GM19193 (cell line): ENCODE results near the gene COBL.

Experiments used
- POLR2A ChIP-seq: IDR thresholded peaks from 4 replicates; pipeline ENCODE4 v1.6.1; 2011; ENCODE audit not compliant: insufficient read depth, insufficient read length; ENCODE audit errors: extremely low read depth

The COBL gene

DNA sequence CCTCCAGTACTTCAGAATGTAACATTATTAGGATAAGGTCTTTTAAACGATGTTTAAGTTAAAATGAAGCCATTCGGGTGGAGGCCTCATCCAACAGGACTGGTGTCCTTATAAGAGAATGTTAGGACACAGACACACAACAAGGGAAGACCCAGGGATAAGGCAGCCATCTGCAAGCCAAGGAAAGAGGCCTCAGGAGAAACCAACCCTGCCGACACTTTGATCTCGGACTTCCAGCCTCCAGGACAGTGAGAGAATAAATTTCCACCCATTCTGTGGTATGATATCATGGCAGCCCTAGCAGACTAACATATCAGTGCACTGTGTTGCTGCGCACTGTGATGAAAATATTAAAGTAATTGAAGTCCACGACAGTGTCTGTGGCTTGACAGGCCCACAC, 250.8 kb downstream of the COBL start:
- TF ChIP-seq POLR2A: no peak

DNA sequence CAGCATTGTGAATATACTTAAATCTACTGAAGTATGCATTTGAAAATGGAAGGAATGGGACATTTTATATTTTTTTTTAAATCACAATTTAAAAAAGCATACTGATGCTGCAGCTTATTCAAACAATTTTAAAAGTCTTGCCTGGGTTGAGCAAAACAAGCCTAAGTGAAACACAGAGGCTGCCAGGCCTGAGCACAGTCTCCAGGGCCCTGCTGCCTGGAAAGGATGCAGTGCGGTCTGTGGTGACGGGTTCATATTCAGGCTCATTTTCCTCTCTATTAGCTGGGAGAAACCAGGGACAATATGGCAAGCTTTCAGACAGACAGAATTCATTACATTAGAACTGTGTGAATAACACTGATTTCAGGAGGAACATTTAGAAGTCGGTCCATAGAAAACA, 251.9 kb downstream of the COBL start:
- TF ChIP-seq POLR2A: no peak

DNA sequence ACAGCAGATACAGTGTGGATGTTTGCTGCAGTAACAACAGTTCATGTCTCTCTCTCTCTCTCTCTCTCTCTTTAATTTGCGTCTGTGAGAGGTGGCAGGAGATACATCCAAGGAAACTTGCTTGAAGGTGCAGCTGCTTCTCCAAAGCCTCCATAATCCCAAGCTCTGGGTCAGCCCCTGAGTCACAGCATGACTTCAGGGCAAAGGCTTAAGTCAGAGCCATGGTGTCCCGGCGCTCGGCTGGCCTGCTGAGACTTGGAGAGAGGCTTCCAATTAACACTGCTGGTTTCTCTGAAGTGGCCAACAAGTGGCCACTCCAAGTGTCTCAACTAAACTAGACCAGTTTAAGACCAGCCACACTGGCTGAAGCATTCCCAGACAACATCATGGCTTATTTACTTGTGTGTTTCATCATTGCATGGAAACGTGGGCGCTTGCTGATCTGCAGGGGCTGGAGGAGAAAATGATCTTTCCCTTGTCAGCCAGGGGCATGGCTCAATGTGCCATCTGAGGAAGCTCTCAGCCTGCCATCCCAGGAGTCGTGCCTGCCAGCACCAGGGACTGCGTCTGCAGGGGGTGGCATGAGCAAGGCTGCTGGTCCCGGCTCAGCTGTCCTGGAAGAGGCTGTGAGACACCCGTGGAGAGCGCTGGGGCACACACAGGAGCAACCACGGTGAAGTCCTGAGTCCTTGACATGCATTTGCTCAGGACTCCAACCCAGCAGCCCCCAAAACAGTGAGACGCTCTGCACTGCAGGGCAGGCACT, 254.2 kb downstream of the COBL start:
- TF ChIP-seq POLR2A: no peak

DNA sequence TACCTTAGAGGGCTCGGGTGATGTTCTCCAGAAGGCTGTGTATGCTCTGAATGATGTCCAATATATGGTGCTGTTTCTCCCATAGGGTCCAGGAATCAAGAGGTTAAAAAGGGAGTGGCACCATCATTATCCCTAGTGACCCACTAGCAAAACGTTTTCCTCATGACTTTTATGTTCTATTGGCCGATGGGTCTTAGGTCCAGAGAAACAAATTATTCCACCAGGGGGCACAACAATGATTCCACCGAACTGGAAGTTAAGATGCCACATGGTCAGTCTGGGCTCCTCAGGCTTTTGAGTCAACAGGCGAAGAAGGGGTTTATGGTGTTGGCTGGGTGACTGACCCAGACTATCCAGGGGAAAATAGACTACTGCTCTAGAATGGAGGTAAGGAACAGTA, 256.1 kb downstream of the COBL start:
- no peak for TF ChIP-seq POLR2A

DNA sequence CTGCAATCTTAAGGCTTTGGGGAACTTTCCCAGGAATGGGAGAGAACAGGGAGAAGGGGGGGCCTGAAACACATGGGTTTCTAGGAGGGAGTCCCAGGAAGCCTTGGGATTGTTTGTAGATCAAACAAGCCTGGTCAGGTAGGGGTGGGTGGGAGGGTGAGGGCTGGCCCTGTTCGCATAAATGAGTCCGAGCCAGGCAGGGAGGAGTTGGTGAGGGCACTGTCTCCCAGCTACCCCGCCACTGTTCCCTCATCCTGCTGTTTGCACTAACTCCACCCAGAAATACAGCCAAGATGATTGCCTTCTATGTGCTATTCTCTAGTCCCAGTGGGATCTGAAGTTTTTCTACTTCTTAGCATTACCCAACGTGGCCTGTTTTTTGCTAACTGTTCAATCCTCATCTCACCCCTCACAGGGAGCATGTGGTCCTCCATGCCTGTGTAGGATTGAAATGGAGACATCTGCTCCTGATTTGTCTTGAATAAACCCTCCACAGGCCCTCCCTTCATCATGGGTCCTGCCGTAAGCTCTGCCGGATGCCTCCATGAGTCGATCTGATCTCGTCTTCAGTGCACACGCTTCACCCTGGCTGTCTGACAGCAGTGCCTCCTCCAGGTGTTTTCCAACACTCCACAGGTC, 257.0 kb downstream of the COBL start:
- TF ChIP-seq POLR2A: no peak

DNA sequence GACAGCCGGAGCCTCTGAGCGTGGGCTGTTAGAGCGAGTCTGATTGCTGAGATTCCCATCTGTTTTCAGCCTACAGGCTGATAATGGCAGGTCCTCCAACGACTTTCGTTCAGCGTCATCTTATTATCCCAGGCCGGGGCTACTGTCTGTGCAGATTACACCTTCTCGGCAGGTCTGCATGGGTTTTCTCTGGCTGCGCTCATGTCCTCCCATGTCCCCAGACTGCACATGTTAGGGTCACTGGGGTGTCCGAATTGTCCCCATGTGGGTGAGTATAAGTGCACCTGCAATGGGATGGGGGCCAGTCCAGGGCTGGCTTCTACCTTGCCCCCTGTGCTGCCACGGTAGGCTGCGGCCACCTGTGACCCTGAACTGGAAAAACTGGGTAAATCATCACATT, 257.8 kb downstream of the COBL start:
- no peak for TF ChIP-seq POLR2A

DNA sequence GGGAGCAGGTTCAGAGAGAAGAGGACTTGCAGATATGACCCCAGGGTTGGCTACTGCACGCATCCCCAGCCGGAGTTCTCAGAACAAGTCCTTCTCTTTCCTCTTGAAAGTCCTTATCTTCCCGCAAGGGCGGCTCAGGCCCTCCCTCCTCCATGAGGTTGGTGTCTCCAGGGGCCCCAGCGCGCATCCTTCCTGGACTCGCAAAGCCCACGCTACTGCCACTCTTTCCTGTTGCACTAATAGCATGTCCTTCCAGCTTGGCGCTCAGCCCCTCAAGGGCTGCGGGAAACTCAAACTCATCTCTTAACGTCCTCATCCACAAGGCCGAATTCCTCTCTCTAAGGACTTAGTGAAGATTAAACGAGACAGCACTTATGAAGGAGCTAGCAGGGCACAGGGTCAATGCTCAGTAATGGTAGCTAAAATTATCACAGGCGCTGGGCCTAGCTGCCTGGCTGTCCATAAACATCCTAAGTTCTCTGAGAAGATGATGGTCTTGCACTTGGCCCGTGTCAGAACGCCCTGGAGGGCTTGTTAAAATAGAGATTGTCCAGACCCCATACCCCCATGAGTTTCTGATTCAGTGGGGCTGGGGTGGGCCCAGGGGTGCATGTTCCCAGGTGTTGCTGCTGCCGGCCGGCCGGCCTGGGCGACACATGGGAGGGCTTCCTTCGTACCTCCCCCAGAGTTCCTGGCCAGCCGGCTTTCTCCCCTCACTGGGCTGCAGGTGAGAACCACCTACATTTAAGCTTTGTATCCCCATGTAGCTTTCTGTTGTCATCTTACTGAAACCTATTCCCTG, 261.4 kb downstream of the COBL start:
- no peak for TF ChIP-seq POLR2A

DNA sequence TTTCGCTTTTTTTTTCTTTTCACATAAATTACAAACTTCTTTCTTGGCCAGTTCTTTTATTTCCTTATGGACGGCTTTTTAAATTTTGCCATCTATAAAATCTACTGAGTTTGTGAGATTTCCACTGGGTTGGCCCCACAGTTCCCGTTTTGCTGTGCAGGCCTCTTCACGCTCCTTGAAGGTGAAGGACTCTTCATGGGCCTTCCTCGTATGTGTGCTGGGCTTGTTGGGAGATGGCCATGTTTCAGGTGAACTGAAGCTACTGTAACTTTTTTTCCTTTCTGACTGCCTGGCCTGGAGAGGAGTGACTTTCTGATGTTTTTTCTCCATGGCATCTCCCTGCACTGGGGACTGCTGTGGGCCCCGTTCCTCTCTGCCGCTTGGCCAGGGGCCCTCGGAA, 262.4 kb downstream of the COBL start:
- TF ChIP-seq POLR2A: no peak

DNA sequence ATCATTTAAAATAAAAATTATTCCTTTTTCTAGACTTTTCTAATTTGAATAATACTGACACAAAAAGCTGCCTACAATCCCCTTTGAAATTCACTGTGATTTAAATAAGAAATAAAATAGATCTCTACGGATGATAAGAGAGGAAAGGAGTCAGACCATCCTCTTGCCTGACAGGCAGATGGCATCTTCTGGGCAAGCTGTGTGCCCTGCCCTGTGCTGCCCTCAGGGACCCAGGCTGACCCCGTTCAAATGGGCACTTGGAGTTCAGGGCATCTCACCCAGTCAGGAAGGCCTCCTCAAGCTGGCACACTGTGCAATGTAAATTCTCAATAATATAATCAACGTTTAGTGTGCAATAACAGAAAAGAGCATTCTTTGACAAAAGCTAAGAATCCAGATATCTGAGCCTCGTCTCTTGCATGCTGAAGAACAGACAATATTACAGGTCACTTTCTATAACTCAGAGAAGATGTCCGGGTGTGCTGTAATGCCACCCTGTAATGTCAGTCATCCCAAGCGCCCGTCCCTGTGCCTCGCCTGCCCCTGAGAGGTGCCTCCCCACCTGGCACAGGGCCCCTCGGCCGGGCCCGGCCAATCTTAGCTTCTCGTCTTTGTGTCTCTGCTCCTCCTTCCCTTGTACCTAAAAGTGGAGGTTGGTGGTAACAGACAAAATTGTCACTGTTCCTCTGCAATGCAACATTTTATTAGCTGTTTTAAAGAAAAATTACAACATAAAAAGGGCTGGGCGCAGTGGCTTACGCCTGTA, 263.3 kb downstream of the COBL start:
- no peak for TF ChIP-seq POLR2A

DNA sequence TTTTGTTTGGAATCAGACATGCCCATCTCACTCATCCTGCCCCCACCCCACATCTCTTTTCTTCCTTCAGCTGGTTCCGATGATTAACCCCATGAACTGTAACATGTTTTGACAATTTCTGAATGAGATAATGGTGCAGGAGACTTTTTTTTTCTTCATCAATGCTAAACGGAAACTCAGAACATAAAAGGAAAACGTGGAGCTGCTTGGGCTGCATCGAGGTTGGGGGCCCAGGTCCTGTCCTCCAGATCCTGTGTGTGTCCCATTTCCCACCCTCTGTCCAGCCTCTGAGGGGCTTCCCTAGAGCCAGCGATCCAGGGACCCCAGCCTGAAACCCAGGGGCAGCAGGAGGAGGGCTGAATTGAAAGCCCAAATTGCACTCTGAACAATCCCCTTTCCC, 270.1 kb downstream of the COBL start:
- no peak for TF ChIP-seq POLR2A

DNA sequence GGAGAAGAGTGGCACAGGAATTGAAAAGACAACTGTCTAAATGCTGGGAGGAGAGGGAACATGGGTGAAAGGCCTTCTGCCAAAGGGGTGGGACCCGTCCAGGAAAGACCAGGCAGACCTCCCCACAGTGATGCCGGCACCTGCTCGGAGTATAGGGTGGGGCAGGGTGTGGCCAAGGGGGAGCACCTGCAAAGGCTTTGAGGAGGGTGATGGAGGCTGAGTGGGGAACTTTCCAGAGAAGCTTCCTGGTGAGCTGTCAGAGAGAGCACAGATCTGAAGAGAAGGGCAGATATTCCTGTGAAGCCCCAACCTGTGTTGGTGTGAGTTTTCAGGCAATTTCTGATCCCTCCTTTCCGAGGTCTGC, 270.5 kb downstream of the COBL start:
- TF ChIP-seq POLR2A: no peak

DNA sequence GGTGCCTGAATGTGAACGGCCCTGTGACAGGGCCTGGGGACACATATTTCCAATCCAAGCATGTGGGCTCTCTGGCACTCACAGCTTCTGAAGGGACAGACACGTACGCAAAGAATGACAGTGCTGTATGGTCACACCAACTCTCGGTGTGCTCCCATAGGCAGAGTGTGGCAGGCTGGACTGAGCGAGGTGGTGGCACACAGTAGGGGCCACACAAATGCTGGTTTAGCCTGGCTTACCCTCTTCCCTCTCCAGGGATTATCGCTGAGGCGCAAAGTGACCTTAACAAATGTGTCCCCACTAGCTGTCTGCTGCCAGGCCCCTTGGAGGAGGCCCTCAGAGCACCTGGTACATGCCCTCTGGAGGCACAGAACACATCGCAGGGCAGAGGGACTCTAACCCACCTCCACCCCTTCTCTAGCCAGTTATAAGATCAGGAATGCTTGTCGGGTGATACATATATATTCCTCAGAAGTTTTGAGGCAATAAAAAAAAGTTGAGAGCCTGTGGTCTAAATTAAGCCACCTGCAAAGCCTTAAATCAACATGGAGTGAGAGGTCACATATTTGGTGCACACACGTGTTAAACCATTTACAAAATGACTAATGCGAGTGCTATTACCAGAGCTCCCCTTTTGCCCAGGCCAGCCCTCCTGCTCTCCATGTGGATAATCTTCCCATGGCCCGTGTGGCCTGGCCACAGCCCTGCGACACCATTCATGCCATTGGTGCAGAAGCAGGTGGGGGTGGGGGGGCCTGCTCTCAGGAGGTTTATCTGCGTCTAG, 271.1 kb downstream of the COBL start:
- TF ChIP-seq POLR2A: no peak

DNA sequence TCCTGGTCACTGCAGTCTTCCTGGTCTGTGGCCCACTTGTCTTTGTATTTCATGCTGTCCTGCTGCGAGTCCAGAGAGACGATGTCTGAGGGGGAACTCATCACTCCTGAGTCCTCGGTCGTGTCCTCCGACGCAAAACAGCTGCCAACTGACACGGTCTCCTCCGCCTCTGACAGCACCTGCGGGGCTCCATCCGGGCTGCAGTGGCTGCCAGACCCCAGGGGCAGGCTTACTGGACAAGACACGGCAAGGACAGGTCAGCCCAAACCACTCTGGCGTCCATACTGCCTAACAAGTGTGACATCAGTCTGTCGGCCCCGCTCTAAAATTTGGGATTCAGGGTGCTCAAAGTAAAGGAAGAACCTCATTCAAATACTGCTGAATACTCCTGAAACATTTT, 273.1 kb downstream of the COBL start:
- no peak for TF ChIP-seq POLR2A

DNA sequence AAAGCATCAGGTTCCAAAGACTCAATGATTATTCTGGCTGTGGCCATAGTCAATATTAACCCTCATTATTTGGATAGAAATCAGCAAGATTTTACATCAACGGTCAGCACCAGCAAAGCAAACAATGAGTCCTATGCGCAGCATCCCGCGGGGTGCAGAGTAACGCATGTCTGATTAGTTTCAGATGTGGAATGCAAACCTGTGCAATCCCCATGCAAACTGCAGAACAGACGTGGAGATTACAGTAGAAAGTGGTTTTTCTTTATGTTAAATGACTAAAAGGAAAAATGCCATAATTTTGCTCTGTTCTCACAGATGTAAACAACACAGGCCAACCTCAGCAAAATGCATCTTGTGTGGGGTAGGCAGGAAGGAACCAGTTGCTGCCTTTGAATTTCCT, 275.8 kb downstream of the COBL start:
- no peak for TF ChIP-seq POLR2A
